Measurements from ENCODE around the gene WWOX. TPM values are rescaled to one million over a fixed set of nuclear protein-coding genes. Genes with fewer than 3 reads are reported as not detected.

WWOX gene
- total and polyA plus RNA-seq, 3 experiments from 2014 or later = 17.2 to 18.6 (median 18.2) TPM

- Mint-ChIP-seq H3K36me3 (peaks cover 0 to 5% (median 0%) of the 10 kb centered on the region in 3 donors), H3K27me3 (peaks cover 0 to 3% of the 10 kb centered on the region in 2 donors), H3K4me3 (no peak overlapping the region), H3K4me1 (peaks cover 0 to 5% (median 4%) of the 10 kb centered on the region in 3 donors), H3K9me3 (peaks cover 0 to 7% (median 5%) of the 10 kb centered on the region in 5 donors), H3K27ac (no peak overlapping the region)
- DNase-seq = no peak
- no peaks in the 10 kb centered on the region for H3K4me1 ChIP-seq (ENCODE audit: insufficient read depth, low read length)
- ChIA-PET POLR2A (no interaction called here), CTCF (no interaction called here)
- H3K27ac ChIP-seq (ENCODE audit: low read depth, low read length) = no peak overlapping the region
- H3K4me3 ChIP-seq (ENCODE audit: low read length) = no peak overlapping the region
- no peaks in the 10 kb centered on the region for H3K9me3 ChIP-seq (ENCODE audit: low read length)
- no peaks in the 10 kb centered on the region for H3K36me3 ChIP-seq (ENCODE audit: insufficient read depth, low read length)
- H3K27me3 ChIP-seq (ENCODE audit: insufficient read depth, low read length, poor library complexity, severe bottlenecking) = no peaks in the 10 kb centered on the region
These were observed 1084.1 kb downstream of the WWOX start for GRCh38 chr16:79183571-79183970.

- H3K27me3 ChIP-seq (ENCODE audit: insufficient read depth, low read length, poor library complexity, severe bottlenecking) = no peaks in the 10 kb centered on the region
- Mint-ChIP-seq H3K36me3 (peaks cover 0 to 5% (median 0%) of the 10 kb centered on the region in 3 donors), H3K27me3 (peaks cover 0 to 3% of the 10 kb centered on the region in 2 donors), H3K27ac (no peak overlapping the region), H3K4me1 (peaks cover 0 to 5% (median 4%) of the 10 kb centered on the region in 3 donors), H3K9me3 (peaks cover 0 to 8% (median 5%) of the 10 kb centered on the region in 5 donors), H3K4me3 (no peak overlapping the region)
- no peak overlapping the region for H3K27ac ChIP-seq (ENCODE audit: low read depth, low read length)
- POLR2A ChIA-PET = no interaction called here
- CTCF ChIA-PET = no interaction called here
- no peaks in the 10 kb centered on the region for H3K4me1 ChIP-seq (ENCODE audit: insufficient read depth, low read length)
- H3K4me3 ChIP-seq (ENCODE audit: low read length) = no peak overlapping the region
- DNase-seq = no peak
- H3K36me3 ChIP-seq (ENCODE audit: insufficient read depth, low read length) = no peaks in the 10 kb centered on the region
- no peaks in the 10 kb centered on the region for H3K9me3 ChIP-seq (ENCODE audit: low read length)
These were observed 1085.1 kb downstream of the WWOX start for GRCh38 chr16:79184464-79185030.

GRCh38 chr16:79185711-79186110 is 1086.3 kb downstream of the WWOX start:
- no peak overlapping the region for H3K4me3 ChIP-seq (ENCODE audit: low read length)
- ChIA-PET CTCF (no interaction called here), POLR2A (no interaction called here)
- Mint-ChIP-seq H3K9me3 (peaks cover 0 to 5% (median 2%) of the 10 kb centered on the region in 5 donors), H3K36me3 (peaks cover 0 to under 1% (median 0%) of the 10 kb centered on the region in 3 donors), H3K27ac (no peak overlapping the region), H3K4me1 (peaks cover 0 to 5% (median 4%) of the 10 kb centered on the region in 3 donors), H3K4me3 (no peak overlapping the region), H3K27me3 (no peaks in the 10 kb centered on the region)
- no peaks in the 10 kb centered on the region for H3K27me3 ChIP-seq (ENCODE audit: insufficient read depth, low read length, poor library complexity, severe bottlenecking)
- no peak overlapping the region for H3K27ac ChIP-seq (ENCODE audit: low read depth, low read length)
- H3K36me3 ChIP-seq (ENCODE audit: insufficient read depth, low read length) = no peaks in the 10 kb centered on the region
- H3K4me1 ChIP-seq (ENCODE audit: insufficient read depth, low read length) = no peaks in the 10 kb centered on the region
- H3K9me3 ChIP-seq (ENCODE audit: low read length) = no peaks in the 10 kb centered on the region
- DNase-seq = no peak

GRCh38 chr16:79186196-79186595 is 1086.7 kb downstream of the WWOX start:
- Mint-ChIP-seq H3K9me3 (peaks cover 0 to 5% (median 2%) of the 10 kb centered on the region in 5 donors), H3K4me1 (peaks cover 0 to 5% (median 4%) of the 10 kb centered on the region in 3 donors), H3K36me3 (no peaks in the 10 kb centered on the region), H3K27ac (no peak overlapping the region), H3K4me3 (no peak overlapping the region), H3K27me3 (no peaks in the 10 kb centered on the region)
- H3K27me3 ChIP-seq (ENCODE audit: insufficient read depth, low read length, poor library complexity, severe bottlenecking) = no peaks in the 10 kb centered on the region
- no peak for DNase-seq
- no peak overlapping the region for H3K27ac ChIP-seq (ENCODE audit: low read depth, low read length)
- no peaks in the 10 kb centered on the region for H3K9me3 ChIP-seq (ENCODE audit: low read length)
- CTCF ChIA-PET = no interaction called here
- no peaks in the 10 kb centered on the region for H3K36me3 ChIP-seq (ENCODE audit: insufficient read depth, low read length)
- POLR2A ChIA-PET = no interaction called here
- H3K4me3 ChIP-seq (ENCODE audit: low read length) = no peak overlapping the region
- H3K4me1 ChIP-seq (ENCODE audit: insufficient read depth, low read length) = no peaks in the 10 kb centered on the region

- H3K36me3 ChIP-seq (ENCODE audit: insufficient read depth, low read length) = no peaks in the 10 kb centered on the region
- Mint-ChIP-seq H3K4me1 (peaks cover 0 to 5% (median 4%) of the 10 kb centered on the region in 3 donors), H3K36me3 (no peaks in the 10 kb centered on the region), H3K27me3 (no peaks in the 10 kb centered on the region), H3K9me3 (peaks cover 0 to 5% (median 2%) of the 10 kb centered on the region in 5 donors), H3K4me3 (no peak overlapping the region), H3K27ac (peak overlapping the region in 1 of 8 donors; percentile 93)
- H3K27me3 ChIP-seq (ENCODE audit: insufficient read depth, low read length, poor library complexity, severe bottlenecking) = no peaks in the 10 kb centered on the region
- ChIA-PET POLR2A (no interaction called here), CTCF (no interaction called here)
- H3K9me3 ChIP-seq (ENCODE audit: low read length) = no peaks in the 10 kb centered on the region
- no peak overlapping the region for H3K27ac ChIP-seq (ENCODE audit: low read depth, low read length)
- DNase-seq = no peak
- H3K4me3 ChIP-seq (ENCODE audit: low read length) = no peak overlapping the region
- H3K4me1 ChIP-seq (ENCODE audit: insufficient read depth, low read length) = no peaks in the 10 kb centered on the region
These were observed 1088.8 kb downstream of the WWOX start for GRCh38 chr16:79188115-79188738.

- POLR2A ChIA-PET = no interaction called here
- Mint-ChIP-seq H3K4me3 (no peak overlapping the region), H3K27me3 (no peaks in the 10 kb centered on the region)
These were observed 1089.3 kb downstream of the WWOX start for GRCh38 chr16:79188739-79189122.

GRCh38 chr16:79190542-79190941 is 1091.1 kb downstream of the WWOX start:
- no peak overlapping the region for H3K27ac Mint-ChIP-seq
- DNase-seq = no peak
- POLR2A ChIA-PET = no interaction called here
- CTCF ChIA-PET = no interaction called here
- Histone ChIP-seq H3K36me3 (ENCODE audit: insufficient read depth, low read length) (no peaks in the 10 kb centered on the region), H3K4me3 (ENCODE audit: low read length) (no peak overlapping the region), H3K9me3 (ENCODE audit: low read length) (no peaks in the 10 kb centered on the region), H3K4me1 (ENCODE audit: insufficient read depth, low read length) (no peaks in the 10 kb centered on the region), H3K27me3 (ENCODE audit: insufficient read depth, low read length, poor library complexity, severe bottlenecking) (no peaks in the 10 kb centered on the region), H3K27ac (ENCODE audit: low read depth, low read length) (no peak overlapping the region)
- no peak overlapping the region for H3K4me3 Mint-ChIP-seq
- no peaks in the 10 kb centered on the region for H3K36me3 Mint-ChIP-seq
- no peaks in the 10 kb centered on the region for H3K27me3 Mint-ChIP-seq
- H3K4me1 Mint-ChIP-seq = peaks cover 2 to 9% (median 4%) of the 10 kb centered on the region in 3 donors
- peaks cover 0 to 5% (median 2%) of the 10 kb centered on the region in 5 donors for H3K9me3 Mint-ChIP-seq

More at GRCh38 chr16:79188739-79189122, 1089.3 kb downstream of the WWOX start:
- H3K4me1 ChIP-seq (ENCODE audit: insufficient read depth, low read length) = no peaks in the 10 kb centered on the region
- no peaks in the 10 kb centered on the region for H3K9me3 ChIP-seq (ENCODE audit: low read length)
- DNase-seq = no peak
- H3K4me3 ChIP-seq (ENCODE audit: low read length) = no peak overlapping the region
- peak overlapping the region in 1 of 8 donors; percentile 93 for H3K27ac Mint-ChIP-seq
- H3K27me3 ChIP-seq (ENCODE audit: insufficient read depth, low read length, poor library complexity, severe bottlenecking) = no peaks in the 10 kb centered on the region
- no peaks in the 10 kb centered on the region for H3K36me3 ChIP-seq (ENCODE audit: insufficient read depth, low read length)
- CTCF ChIA-PET = no interaction called here
- no peak overlapping the region for H3K27ac ChIP-seq (ENCODE audit: low read depth, low read length)
- H3K4me1 Mint-ChIP-seq = peaks cover 0 to 5% (median 4%) of the 10 kb centered on the region in 3 donors
- no peaks in the 10 kb centered on the region for H3K36me3 Mint-ChIP-seq
- H3K9me3 Mint-ChIP-seq = peaks cover 0 to 5% (median 2%) of the 10 kb centered on the region in 5 donors

- H3K27ac Mint-ChIP-seq = no peak overlapping the region
- no peak overlapping the region for H3K27ac ChIP-seq (ENCODE audit: low read depth, low read length)
- no peak overlapping the region for H3K4me3 Mint-ChIP-seq
- peaks cover 7 to 14% (median 13%) of the 10 kb centered on the region in 3 donors for H3K4me1 Mint-ChIP-seq
- no peak overlapping the region for H3K4me3 ChIP-seq (ENCODE audit: low read length)
- peaks cover 0 to 5% (median 2%) of the 10 kb centered on the region in 5 donors for H3K9me3 Mint-ChIP-seq
- no peaks in the 10 kb centered on the region for H3K27me3 ChIP-seq (ENCODE audit: insufficient read depth, low read length, poor library complexity, severe bottlenecking)
- DNase-seq = no peak
- ChIA-PET POLR2A (no interaction called here), CTCF (no interaction called here)
- no peaks in the 10 kb centered on the region for H3K36me3 Mint-ChIP-seq
- no peaks in the 10 kb centered on the region for H3K4me1 ChIP-seq (ENCODE audit: insufficient read depth, low read length)
- H3K9me3 ChIP-seq (ENCODE audit: low read length) = no peaks in the 10 kb centered on the region
- no peaks in the 10 kb centered on the region for H3K36me3 ChIP-seq (ENCODE audit: insufficient read depth, low read length)
- H3K27me3 Mint-ChIP-seq = no peaks in the 10 kb centered on the region
These were observed 1092.5 kb downstream of the WWOX start for GRCh38 chr16:79191933-79192332.
